HepG2 (cell line): ENCODE measurements around the gene ZC3H18. TPM values are rescaled to one million over a fixed set of nuclear protein-coding genes. Genes with fewer than 3 reads are reported as not detected.

ENCODE experiments used
- ATM ChIP-seq: fragments of 450-650 bp; IDR thresholded peaks from 2 replicates; pipeline ENCODE4 v1.7.1; 2017; ENCODE audit warnings: mild to moderate bottlenecking, borderline replicate concordance
- CEBPB ChIP-seq: IDR thresholded peaks from 2 replicates; pipeline ENCODE4 v1.6.1; 2011; ENCODE audit warnings: low read depth, low read length, improper control_type of control experiment, borderline replicate concordance
- CREB1 ChIP-seq, 2 experiments: fragments of 450-650 bp in 1 of 2; IDR thresholded peaks; 2 replicates each; pipeline ENCODE4 v1.6.1; 2016 to 2017; ENCODE audit warnings: control low read depth in 1 of 2, mild to moderate bottlenecking in 1 of 2, missing compliant biosample characterization in 1 of 2, missing genetic modification characterization in 1 of 2
- EED ChIP-seq: sonication (generic); formaldehyde crosslinking; IDR thresholded peaks from 2 replicates; pipeline ENCODE4 v1.5.0; 2020; ENCODE audit warnings: mild to moderate bottlenecking, missing genetic modification reagents
- FOXM1 ChIP-seq: sonication (generic); formaldehyde crosslinking; IDR thresholded peaks from 2 replicates; pipeline ENCODE4 v1.5.0; 2020; ENCODE audit warnings: missing genetic modification reagents
- HDAC2 ChIP-seq: sonication (generic); formaldehyde crosslinking; IDR thresholded peaks from 2 replicates; pipeline ENCODE4 v1.4.0; 2020; ENCODE audit warnings: missing genetic modification reagents
- ISX ChIP-seq: sonication (generic); formaldehyde crosslinking; conservative IDR thresholded peaks from 2 replicates; pipeline ENCODE4 v1.5.0; 2020; ENCODE audit warnings: missing genetic modification reagents
- KAT2B ChIP-seq: fragments of 150-350 bp; IDR thresholded peaks from 2 replicates; pipeline ENCODE4 v1.6.1; 2014; ENCODE audit warnings: low read depth, low read length, borderline replicate concordance
- KMT2A ChIP-seq: sonication (generic); formaldehyde crosslinking; IDR thresholded peaks from 2 replicates; pipeline ENCODE4 v1.4.0; 2020; ENCODE audit warnings: missing genetic modification reagents
- LCORL ChIP-seq, 2 experiments: fragments of 450-650 bp in 1 of 2; sonication (generic) in 1 of 2; formaldehyde crosslinking in 1 of 2; IDR thresholded peaks; 2 replicates each; pipeline versions ENCODE4 v1.5.0 to v1.6.1; 2017 to 2020; ENCODE audit warnings: antibody characterized with exemption in 1 of 2, missing genetic modification reagents in 1 of 2
- MED8 ChIP-seq: sonication (generic); formaldehyde crosslinking; IDR thresholded peaks from 2 replicates; pipeline ENCODE4 v1.8.1; 2023; ENCODE audit warnings: mild to moderate bottlenecking, missing genetic modification reagents; ENCODE audit not compliant: insufficient replicate concordance
- MIER3 ChIP-seq: IDR thresholded peaks from 2 replicates; pipeline ENCODE4 v1.6.1; 2016; ENCODE audit warnings: missing compliant biosample characterization, borderline replicate concordance
- NFIB ChIP-seq: sonication (generic); formaldehyde crosslinking; IDR thresholded peaks from 2 replicates; pipeline ENCODE4 v1.9.0; 2021; ENCODE audit warnings: missing genetic modification reagents, mild to moderate bottlenecking, borderline replicate concordance
- NFYB ChIP-seq: sonication (generic); formaldehyde crosslinking; IDR thresholded peaks from 2 replicates; pipeline ENCODE4 v1.4.0; 2020; ENCODE audit warnings: missing genetic modification reagents
- PLRG1 ChIP-seq: fragments of 450-650 bp; conservative IDR thresholded peaks from 2 replicates; pipeline ENCODE4 v1.6.1; 2016
- REPIN1 ChIP-seq: sonication (generic); formaldehyde crosslinking; IDR thresholded peaks from 2 replicates; pipeline ENCODE4 v1.8.0; 2022; ENCODE audit warnings: missing genetic modification reagents, low read depth, mild to moderate bottlenecking, borderline replicate concordance
- RNF2 ChIP-seq: fragments of 450-650 bp; conservative IDR thresholded peaks from 2 replicates; pipeline ENCODE4 v1.6.1; 2016; ENCODE audit warnings: low read depth
- RXRB ChIP-seq: IDR thresholded peaks from 2 replicates; pipeline ENCODE4 v1.6.1; 2016; ENCODE audit warnings: borderline replicate concordance, missing genetic modification reagents, missing compliant biosample characterization
- STAG1 ChIP-seq: sonication (generic); formaldehyde crosslinking; IDR thresholded peaks from 2 replicates; pipeline ENCODE4 v1.4.0; 2020; ENCODE audit warnings: missing genetic modification reagents
- U2AF2 ChIP-seq: fragments of 200-400 bp; formaldehyde crosslinking; IDR thresholded peaks from 2 replicates; pipeline ENCODE4 v1.6.1; 2017; ENCODE audit warnings: low read depth, mild to moderate bottlenecking, low read length
- ZBTB39 ChIP-seq: sonication (generic); formaldehyde crosslinking; IDR thresholded peaks from 2 replicates; pipeline ENCODE4 v1.5.0; 2020; ENCODE audit warnings: missing genetic modification reagents
- ZNF496 ChIP-seq: sonication (generic); formaldehyde crosslinking; IDR thresholded peaks from 2 replicates; pipeline ENCODE4 v1.8.1; 2023; ENCODE audit warnings: mild to moderate bottlenecking, moderate library complexity, missing genetic modification reagents; ENCODE audit not compliant: insufficient replicate concordance
- ZNF552 ChIP-seq: sonication (generic); formaldehyde crosslinking; IDR thresholded peaks from 2 replicates; pipeline ENCODE4 v1.9.0; 2022; ENCODE audit warnings: missing genetic modification reagents, mild to moderate bottlenecking, borderline replicate concordance
- ZNF589 ChIP-seq: sonication (generic); formaldehyde crosslinking; conservative IDR thresholded peaks from 2 replicates; pipeline ENCODE4 v1.8.0; 2022; ENCODE audit warnings: mild to moderate bottlenecking, moderate library complexity, missing genetic modification reagents
- ZNF598 ChIP-seq: sonication (generic); formaldehyde crosslinking; IDR thresholded peaks from 2 replicates; pipeline ENCODE4 v1.5.1; 2020; ENCODE audit warnings: mild to moderate bottlenecking, missing genetic modification reagents, borderline replicate concordance
- ZNF607 ChIP-seq: sonication (generic); formaldehyde crosslinking; IDR thresholded peaks from 2 replicates; pipeline ENCODE4 v1.5.1; 2020; ENCODE audit warnings: missing genetic modification reagents, mild to moderate bottlenecking, borderline replicate concordance
- ZNF644 ChIP-seq: IDR thresholded peaks from 2 replicates; pipeline ENCODE4 v1.6.1; 2016; ENCODE audit warnings: low read depth
- ZNF776 ChIP-seq: sonication (generic); formaldehyde crosslinking; IDR thresholded peaks from 2 replicates; pipeline ENCODE4 v1.4.0; 2020; ENCODE audit warnings: mild to moderate bottlenecking, missing genetic modification reagents
- polyA plus RNA-seq, 8 experiments: library from polyadenylated mRNA; depleted of rRNA in 3 of 8; stranded (reverse) in 7 of 8; unstranded in 1 of 8; fragments of >200 nt; fragmentation: Illumina TruSeq in 4 of 8; extraction: Trizol in 4 of 8; gene quantifications; 2 replicates each; pipeline versions ENCODE4 v1.2.1 to v1.2.3, GENCODE V29; 2011 to 2016; ENCODE audit warnings: low read depth in 4 of 8, missing spikeins in 1 of 8, mixed read lengths in 1 of 8; ENCODE audit not compliant: insufficient read depth in 1 of 8
- total RNA-seq, 5 experiments: library from RNA; depleted of rRNA; stranded (reverse); fragments of >200 nt; fragmentation: Illumina TruSeq; extraction: Trizol; gene quantifications; 2 replicates each; pipeline ENCODE4 v1.2.3, GENCODE V29; 2016; ENCODE audit warnings: low read depth in 1 of 5
- TF ChIP-seq, protein P1 (sequence below): sonication (generic); formaldehyde crosslinking; IDR thresholded peaks from 2 replicates; pipeline ENCODE4 v1.4.0; 2020; ENCODE audit warnings: missing genetic modification reagents
- TF ChIP-seq, protein P2 (sequence below): sonication (generic); formaldehyde crosslinking; IDR thresholded peaks from 2 replicates; pipeline ENCODE4 v1.5.0; 2020; ENCODE audit warnings: mild to moderate bottlenecking, low read depth, missing genetic modification reagents, borderline replicate concordance

The ZC3H18 gene
- total and polyA plus RNA-seq, 2 of the 13 experiments (the other 11 are each of a cell fraction or from before 2014, with no cell fraction given), result 11.2 to 27.4 TPM

- TF ChIP-seq, protein P1, sequence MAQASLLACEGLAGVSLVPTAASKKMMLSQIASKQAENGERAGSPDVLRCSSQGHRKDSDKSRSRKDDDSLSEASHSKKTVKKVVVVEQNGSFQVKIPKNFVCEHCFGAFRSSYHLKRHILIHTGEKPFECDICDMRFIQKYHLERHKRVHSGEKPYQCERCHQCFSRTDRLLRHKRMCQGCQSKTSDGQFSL (CRISPR knock-in tag), result peak; percentile 94
- TF ChIP-seq ATM, result no peak
- TF ChIP-seq NFIB (CRISPR knock-in tag), result no peak
- peak; percentile 99 for TF ChIP-seq ISX (CRISPR knock-in tag)
- peak; percentile 96 for TF ChIP-seq ZBTB39
- TF ChIP-seq MIER3 (CRISPR knock-in tag), result peak; percentile 99
- peak; percentile 95 for TF ChIP-seq ZNF552 (CRISPR knock-in tag)
- no peak for TF ChIP-seq RNF2
- no peak for TF ChIP-seq KAT2B
- TF ChIP-seq RXRB (CRISPR knock-in tag), result peak; percentile 95
- TF ChIP-seq ZNF589 (CRISPR knock-in tag), result peak; percentile 100
- TF ChIP-seq ZNF644 (CRISPR knock-in tag), result peak; percentile 89; the same call in 1 of the 2 replicates
- TF ChIP-seq NFYB, result peak; percentile 69
- TF ChIP-seq ZNF776 (CRISPR knock-in tag), result peak; percentile 97
- peak; percentile 77; the same call in 1 of the 2 replicates for TF ChIP-seq EED (CRISPR knock-in tag)
- no peak for TF ChIP-seq PLRG1
- TF ChIP-seq CREB1 (IDR thresholded peaks at IDR 0.05), result peak; percentile 82
- no peak; the same call in 1 of the 2 replicates for TF ChIP-seq CREB1 (CRISPR knock-in tag; IDR thresholded peaks at IDR 0.05)
- TF ChIP-seq ZNF496 (CRISPR knock-in tag), result peak; percentile 81
- TF ChIP-seq REPIN1 (CRISPR knock-in tag), result peak; percentile 91
- TF ChIP-seq FOXM1 (CRISPR knock-in tag), result peak; percentile 98
- TF ChIP-seq LCORL (IDR thresholded peaks at IDR 0.05), result no peak
- TF ChIP-seq LCORL (CRISPR knock-in tag; IDR thresholded peaks at IDR 0.05), result peak; percentile 70
- TF ChIP-seq CEBPB, result no peak
- peak; percentile 96 for TF ChIP-seq HDAC2 (CRISPR knock-in tag)
- peak; percentile 39 for TF ChIP-seq STAG1 (CRISPR knock-in tag)
- TF ChIP-seq MED8 (CRISPR knock-in tag), result peak; percentile 66
- TF ChIP-seq U2AF2, result no peak
- TF ChIP-seq ZNF607, result peak; percentile 100
- TF ChIP-seq, protein P2, sequence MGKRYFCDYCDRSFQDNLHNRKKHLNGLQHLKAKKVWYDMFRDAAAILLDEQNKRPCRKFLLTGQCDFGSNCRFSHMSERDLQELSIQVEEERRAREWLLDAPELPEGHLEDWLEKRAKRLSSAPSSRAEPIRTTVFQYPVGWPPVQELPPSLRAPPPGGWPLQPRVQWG (CRISPR knock-in tag), result peak; percentile 96
- TF ChIP-seq ZNF598 (CRISPR knock-in tag), result no peak
- peak; percentile 85 for TF ChIP-seq KMT2A
Measured at GRCh38 chr16:88560714-88561484, 9.3 kb upstream of the ZC3H18 start (continued).
